ENCODE data around the gene ASAH2B.

ASAH2B gene

GRCh38 chr10:50798297-50798696 is 58.6 kb downstream of the ASAH2B start:
- DNase-seq (ENCODE audit: low read depth, low spot score): no peak

- DNase-seq (ENCODE audit: low read depth, low spot score): no peak
Measured at GRCh38 chr10:50799595-50799994, 59.9 kb downstream of the ASAH2B start.

DNA sequence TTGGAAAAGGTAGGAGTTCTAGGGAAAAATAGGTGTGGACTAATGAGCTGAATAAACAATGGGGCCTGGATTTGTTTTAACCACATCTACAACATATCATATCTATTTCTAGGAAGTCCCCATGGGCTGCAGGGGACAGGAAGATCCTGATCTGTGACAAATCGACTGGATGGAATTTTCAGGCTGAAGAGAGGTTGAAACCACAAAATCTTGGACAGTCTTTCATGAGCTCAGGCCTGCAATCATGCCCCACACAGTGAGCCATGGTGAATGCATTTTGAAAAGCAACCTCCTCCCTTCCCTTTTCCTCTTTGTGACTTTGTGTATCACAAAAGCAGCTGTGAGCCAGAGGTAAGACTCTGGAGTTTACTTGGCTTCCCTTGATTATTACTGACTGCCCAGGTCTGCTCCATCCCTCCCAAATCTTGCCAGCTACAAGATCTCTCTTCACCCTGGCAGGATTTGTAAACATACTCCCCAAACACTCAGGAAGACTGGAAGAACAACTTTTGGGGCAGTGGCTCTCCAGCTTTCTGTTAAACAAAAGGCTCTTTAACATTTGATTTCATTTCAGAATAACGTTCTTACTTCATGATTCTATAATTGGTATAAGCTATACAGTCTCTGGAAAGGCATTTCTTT is 66.4 kb downstream of the ASAH2B start:
- no peak for DNase-seq (ENCODE audit: low read depth, low spot score)

GRCh38 chr10:50807851-50808776 is 68.4 kb downstream of the ASAH2B start:
- DNase-seq (ENCODE audit: low read depth, low spot score): no peak

Measured in brain pericyte (primary cell).